Endothelial cell of umbilical vein (primary cell): ENCODE measurements around the gene GNB1. TPM values are rescaled to one million over a fixed set of nuclear protein-coding genes. Genes with fewer than 3 reads are reported as not detected.

Experiments
- BruUV-seq: library from RNA; stranded (reverse); fragments of 400-500 nt; replicated peaks from 2 replicates; lab custom pipeline; 2021; lab: Mats Ljungman, UMichigan
- CTCF ChIA-PET: fragments of 300-600, 350-600 bp; sonication (Branson Sonifier 250); formaldehyde crosslinking; loops from one replicate; lab custom pipeline; 2021; ENCODE audit warnings: antibody characterized with exemption, inconsistent platforms; lab: Charles Lee
- POLR2A ChIA-PET: fragments of 300-600, 350-600 bp; sonication (Branson Sonifier 250); formaldehyde crosslinking; loops from one replicate; lab custom pipeline; 2021; ENCODE audit warnings: antibody characterized with exemption, inconsistent platforms; lab: Charles Lee
- DNase-seq: peaks from one replicate; pipeline ENCODE4 v3.0.0-alpha.2; 2011; ENCODE audit warnings: low read depth, low spot score
- FAIRE-seq: peaks from 2 replicates; lab custom pipeline; 2011; peaks lifted over from hg19 to GRCh38; lab: Jason Lieb, UNC
- H2AFZ ChIP-seq: 2 replicates; pipeline ENCODE4 v1.6.0; 2012; ENCODE audit warnings: low read depth, low read length, control low read depth, inconsistent platforms
- H3K27ac ChIP-seq: 2 replicates; pipeline ENCODE4 v1.5.1; 2011; ENCODE audit warnings: low read depth, mild to moderate bottlenecking, control low read depth, low read length, moderate library complexity; ENCODE audit not compliant: insufficient read depth
- H3K27me3 ChIP-seq, 2 experiments: 2 replicates each; pipeline versions ENCODE4 v1.6.0 to v1.6.1; 2011; ENCODE audit warnings: low read length in 2 of 2, mixed read lengths in 1 of 2; ENCODE audit not compliant: control insufficient read depth in 2 of 2, insufficient read depth in 2 of 2
- H3K36me3 ChIP-seq, 2 experiments: 2 replicates in 1 of 2; 3 replicates in 1 of 2; pipeline ENCODE4 v1.5.1; 2011; ENCODE audit warnings: low read length in 2 of 2, mild to moderate bottlenecking in 1 of 2, moderate library complexity in 1 of 2; ENCODE audit not compliant: control insufficient read depth in 2 of 2, insufficient read depth in 2 of 2; ENCODE audit errors: extremely low read depth in 1 of 2
- H3K4me1 ChIP-seq: 3 replicates; pipeline ENCODE4 v1.5.1; 2011; ENCODE audit warnings: mild to moderate bottlenecking, low read length; ENCODE audit not compliant: control insufficient read depth, insufficient read depth; ENCODE audit errors: extremely low read depth
- H3K4me2 ChIP-seq: 2 replicates; pipeline ENCODE4 v1.6.1; 2011; ENCODE audit warnings: low read length, control low read depth, mixed read lengths; ENCODE audit not compliant: insufficient read depth
- H3K4me3 ChIP-seq, 3 experiments: fragments of 200-600 bp in 1 of 3; sonication (generic), shearing (Covaris generic) in 1 of 3; replicated peaks in 1 of 3; 2 replicates each; pipeline ENCODE4 v1.5.1; 2011 to 2016; ENCODE audit warnings: control low read depth in 3 of 3, low read length in 3 of 3, mild to moderate bottlenecking in 2 of 3, inconsistent platforms in 1 of 3, low read depth in 1 of 3, moderate library complexity in 1 of 3; ENCODE audit not compliant: insufficient read depth in 1 of 3
- H3K79me2 ChIP-seq: 2 replicates; pipeline ENCODE4 v1.6.0; 2012; ENCODE audit warnings: low read length, inconsistent platforms; ENCODE audit not compliant: control insufficient read depth, insufficient read depth
- H3K9ac ChIP-seq: replicated peaks from 2 replicates; pipeline ENCODE3; 2011; ENCODE audit warnings: low read length, control low read depth; ENCODE audit not compliant: insufficient read depth; ENCODE audit errors: extremely low read depth
- H3K9me1 ChIP-seq: replicated peaks from 3 replicates; pipeline ENCODE4 v1.6.0; 2011; ENCODE audit warnings: mild to moderate bottlenecking, low read length; ENCODE audit not compliant: control insufficient read depth, insufficient read depth; ENCODE audit errors: extremely low read depth
- H3K9me3 ChIP-seq: replicated peaks from 2 replicates; pipeline ENCODE4 v1.5.1; 2012; ENCODE audit warnings: low read length, inconsistent platforms; ENCODE audit not compliant: control insufficient read depth, insufficient read depth
- H4K20me1 ChIP-seq: replicated peaks from 2 replicates; pipeline ENCODE3; 2011; ENCODE audit warnings: mild to moderate bottlenecking, low read length; ENCODE audit not compliant: control insufficient read depth, insufficient read depth; ENCODE audit errors: extremely low read depth
- CTCF ChIP-seq, 2 donors: IDR thresholded peaks; 1 replicate in 1 of 2; 2 replicates in 1 of 2; pipeline ENCODE4 v1.5.1; 2011; ENCODE audit warnings: low read length in 2 of 2, mild to moderate bottlenecking in 2 of 2, moderate library complexity in 2 of 2, control low read depth in 1 of 2, inconsistent platforms in 1 of 2, low read depth in 1 of 2; ENCODE audit not compliant: insufficient read depth in 1 of 2; ENCODE audit errors: extremely low read depth in 1 of 2
- EZH2 ChIP-seq: IDR thresholded peaks from 2 replicates; pipeline ENCODE4 v1.6.1; 2012; ENCODE audit warnings: borderline replicate concordance, low read depth, mild to moderate bottlenecking, moderate library complexity, low read length, inconsistent platforms; ENCODE audit not compliant: severe bottlenecking
- FOS ChIP-seq: IDR thresholded peaks from 2 replicates; pipeline ENCODE4 v1.6.1; 2011; ENCODE audit warnings: mild to moderate bottlenecking, low read length, moderate library complexity, borderline replicate concordance; ENCODE audit not compliant: insufficient read depth
- GATA2 ChIP-seq: IDR thresholded peaks from 2 replicates; pipeline ENCODE4 v1.7.0; 2011; ENCODE audit warnings: low read depth, mild to moderate bottlenecking, moderate library complexity, mixed read lengths, low read length; ENCODE audit not compliant: insufficient read length, insufficient read depth
- JUN ChIP-seq: IDR thresholded peaks from 2 replicates; pipeline ENCODE4 v1.6.1; 2011; ENCODE audit warnings: borderline replicate concordance, low read depth; ENCODE audit not compliant: insufficient read length, insufficient read depth
- MAX ChIP-seq: IDR thresholded peaks from 2 replicates; pipeline ENCODE4 v1.6.1; 2011; ENCODE audit not compliant: insufficient read depth, insufficient read length
- MYC ChIP-seq: IDR thresholded peaks from one replicate; pipeline ENCODE4 v1.6.1; 2011; ENCODE audit warnings: mild to moderate bottlenecking, low read depth, low read length
- POLR2A ChIP-seq: IDR thresholded peaks from 2 replicates; pipeline ENCODE4 v1.6.1; 2012; ENCODE audit warnings: low read depth, mild to moderate bottlenecking, control low read depth, low read length
- POLR2AphosphoS5 ChIP-seq: IDR thresholded peaks from 2 replicates; pipeline ENCODE4 v1.6.1; 2012; ENCODE audit warnings: low read depth, mild to moderate bottlenecking, control low read depth, low read length, moderate library complexity; ENCODE audit not compliant: insufficient read depth
- dilution Hi-C: fragments of 300-500 bp; cut with MboI; formaldehyde crosslinking; loops from one replicate; pipeline ENCODE4 v1.15.0; 2019; ENCODE audit warnings: low sequenced_read_pairs; ENCODE audit not compliant: extremely low pct_ligation_motif_present
- intact Hi-C: fragments of 100-400 bp; cut with micrococcal nuclease; formaldehyde crosslinking; loops from one replicate; pipeline ENCODE4 v1.10.0; 2022
- polyA plus RNA-seq, 4 experiments: library from polyadenylated mRNA; depleted of rRNA in 3 of 4; stranded (reverse) in 3 of 4; unstranded in 1 of 4; fragments of >200 nt; gene quantifications; 2 replicates each; pipeline versions ENCODE4 v1.2.1 to v1.2.3, GENCODE V29; 2011 to 2012; ENCODE audit warnings: missing spikeins in 1 of 4
- total RNA-seq: library from RNA; stranded (reverse); gene quantifications from 2 replicates; pipeline ENCODE4 v1.2.3, GENCODE V29; 2021

The GNB1 gene
- total and polyA plus RNA-seq, 2 donors (not counting 3 experiments of a cell fraction or from before 2014, with no cell fraction given) = 501 to 529 TPM

DNA sequence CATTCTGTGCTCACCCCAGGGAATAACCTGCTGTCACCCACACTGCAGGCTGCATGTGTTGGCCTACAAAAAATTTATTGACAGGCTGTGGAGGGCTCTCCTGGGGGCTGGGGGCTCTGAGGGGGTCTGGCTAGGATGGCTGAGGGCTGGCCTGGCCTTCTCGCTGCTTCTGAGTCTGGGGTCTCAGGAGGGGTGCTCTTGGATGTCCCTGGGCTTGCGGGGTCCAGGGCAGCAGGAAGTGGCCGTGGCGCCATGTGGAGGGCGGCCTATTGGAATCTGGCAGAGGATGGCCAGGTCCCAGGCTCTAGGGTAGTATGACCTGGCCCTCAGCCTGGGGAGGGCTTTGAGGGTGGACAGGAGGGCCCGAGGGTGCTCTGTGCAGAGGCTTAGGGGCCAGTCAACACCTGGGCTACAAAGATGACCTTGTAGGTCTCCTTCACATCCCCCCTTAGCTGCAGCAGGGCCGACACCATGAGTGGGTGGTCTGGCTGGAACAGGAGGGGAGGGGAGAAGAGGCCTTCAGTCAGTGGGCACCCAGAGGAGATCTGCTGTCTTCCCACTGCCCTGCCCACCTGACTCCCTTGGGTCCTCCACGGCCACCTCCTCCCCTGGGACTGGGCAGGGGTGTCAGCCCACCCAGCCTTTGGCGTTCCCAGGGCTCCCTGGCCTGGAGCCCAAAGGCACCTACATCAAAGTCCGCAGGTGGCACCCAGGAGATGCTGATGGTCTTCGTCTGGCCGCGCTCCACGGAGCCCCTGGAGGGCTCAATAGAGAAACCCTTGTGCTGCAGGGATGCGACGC is 31.2 kb upstream of the GNB1 start:
- FAIRE-seq (no peak), DNase-seq (no peak)
- dilution Hi-C loops = no loop called here
- ChIA-PET POLR2A (no interaction called here), CTCF (no interaction called here)
- TF ChIP-seq JUN (no peak), GATA2 (no peak), MAX (no peak), POLR2A (no peak), EZH2 (no peak), MYC (no peak), FOS (no peak), CTCF (IDR thresholded peaks at IDR 0.05; ENCODE audit: extremely low read depth in 1 of 2, insufficient read depth in 1 of 2, low read depth in 1 of 2, low read length in 2 of 2) (no peak), POLR2AphosphoS5 (no peak)
- no peaks in the 10 kb centered on the region for H3K9me1 ChIP-seq
- no peaks in the 10 kb centered on the region for H3K9me3 ChIP-seq
- H4K20me1 ChIP-seq = no peaks in the 10 kb centered on the region
- peaks cover 5% of the 10 kb centered on the region for H3K4me1 ChIP-seq
- no peak overlapping the region for H3K27ac ChIP-seq
- H3K27me3 ChIP-seq = no peaks in the 10 kb centered on the region
- no peaks in the 10 kb centered on the region for H3K36me3 ChIP-seq
- intact Hi-C loops = no loop called here
- H3K4me3 ChIP-seq = no peak overlapping the region
- H3K79me2 ChIP-seq = no peaks in the 10 kb centered on the region
- no peak overlapping the region for H3K9ac ChIP-seq
- no TSS peak for BruUV-seq
- H2AFZ ChIP-seq = no peak overlapping the region
- H3K4me2 ChIP-seq = no peak overlapping the region
